Lower leg skin (tissue), 3 donors: ENCODE results near the gene SHISA4.

ENCODE experiments used
- POLR2A ChIP-seq, 2 donors: fragments of 450-650 bp; IDR thresholded peaks; one replicate each; pipeline ENCODE4 v1.6.1; 2016 to 2017; ENCODE audit warnings: antibody characterized with exemption in 2 of 2, mild to moderate bottlenecking in 1 of 2, moderate library complexity in 1 of 2
- TF ChIP-seq, protein P1 (sequence below), 3 donors: fragments of 450-650 bp; IDR thresholded peaks; one replicate each; pipeline ENCODE4 v1.5.1; 2016; ENCODE audit warnings: antibody characterized with exemption in 3 of 3, mild to moderate bottlenecking in 3 of 3, moderate library complexity in 2 of 3

DNA sequence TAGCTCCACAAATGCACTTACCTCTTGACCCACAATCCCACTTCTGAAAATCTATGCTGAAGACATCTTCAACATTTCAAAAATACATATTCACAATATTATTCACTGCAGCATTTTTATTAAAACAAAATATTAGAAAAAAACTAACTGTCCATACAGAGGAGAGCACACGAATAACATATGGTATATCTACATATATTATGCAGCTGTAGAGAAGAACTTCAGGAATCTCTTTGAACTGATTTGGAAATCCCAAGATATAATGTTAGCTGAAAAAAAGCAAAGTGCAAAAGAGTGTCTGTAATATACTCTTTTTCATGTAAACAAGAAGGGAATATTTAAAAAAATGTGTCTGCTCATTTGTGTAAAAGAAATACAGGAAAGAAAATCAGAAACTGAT, 48.2 kb upstream of the SHISA4 start:
- TF ChIP-seq, protein P1, sequence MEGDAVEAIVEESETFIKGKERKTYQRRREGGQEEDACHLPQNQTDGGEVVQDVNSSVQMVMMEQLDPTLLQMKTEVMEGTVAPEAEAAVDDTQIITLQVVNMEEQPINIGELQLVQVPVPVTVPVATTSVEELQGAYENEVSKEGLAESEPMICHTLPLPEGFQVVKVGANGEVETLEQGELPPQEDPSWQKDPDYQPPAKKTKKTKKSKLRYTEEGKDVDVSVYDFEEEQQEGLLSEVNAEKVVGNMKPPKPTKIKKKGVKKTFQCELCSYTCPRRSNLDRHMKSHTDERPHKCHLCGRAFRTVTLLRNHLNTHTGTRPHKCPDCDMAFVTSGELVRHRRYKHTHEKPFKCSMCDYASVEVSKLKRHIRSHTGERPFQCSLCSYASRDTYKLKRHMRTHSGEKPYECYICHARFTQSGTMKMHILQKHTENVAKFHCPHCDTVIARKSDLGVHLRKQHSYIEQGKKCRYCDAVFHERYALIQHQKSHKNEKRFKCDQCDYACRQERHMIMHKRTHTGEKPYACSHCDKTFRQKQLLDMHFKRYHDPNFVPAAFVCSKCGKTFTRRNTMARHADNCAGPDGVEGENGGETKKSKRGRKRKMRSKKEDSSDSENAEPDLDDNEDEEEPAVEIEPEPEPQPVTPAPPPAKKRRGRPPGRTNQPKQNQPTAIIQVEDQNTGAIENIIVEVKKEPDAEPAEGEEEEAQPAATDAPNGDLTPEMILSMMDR (IDR thresholded peaks at IDR 0.05): no peak
- no peak for TF ChIP-seq POLR2A (IDR thresholded peaks at IDR 0.05)
